GM21367 (cell line): Measurements from ENCODE around the gene ANKRD35.
"Not testable (repeated sequence)": the region's sequence is repeated elsewhere in the genome, so short reads cannot be mapped to it uniquely, and the experiment has no call there.

Source experiments
- ATAC-seq: cut with Tn5 transposase; IDR thresholded peaks from one replicate; pipeline ENCODE4 v1.9.1; 2021; ENCODE audit not compliant: unreplicated experiment

ANKRD35 gene, protein sequence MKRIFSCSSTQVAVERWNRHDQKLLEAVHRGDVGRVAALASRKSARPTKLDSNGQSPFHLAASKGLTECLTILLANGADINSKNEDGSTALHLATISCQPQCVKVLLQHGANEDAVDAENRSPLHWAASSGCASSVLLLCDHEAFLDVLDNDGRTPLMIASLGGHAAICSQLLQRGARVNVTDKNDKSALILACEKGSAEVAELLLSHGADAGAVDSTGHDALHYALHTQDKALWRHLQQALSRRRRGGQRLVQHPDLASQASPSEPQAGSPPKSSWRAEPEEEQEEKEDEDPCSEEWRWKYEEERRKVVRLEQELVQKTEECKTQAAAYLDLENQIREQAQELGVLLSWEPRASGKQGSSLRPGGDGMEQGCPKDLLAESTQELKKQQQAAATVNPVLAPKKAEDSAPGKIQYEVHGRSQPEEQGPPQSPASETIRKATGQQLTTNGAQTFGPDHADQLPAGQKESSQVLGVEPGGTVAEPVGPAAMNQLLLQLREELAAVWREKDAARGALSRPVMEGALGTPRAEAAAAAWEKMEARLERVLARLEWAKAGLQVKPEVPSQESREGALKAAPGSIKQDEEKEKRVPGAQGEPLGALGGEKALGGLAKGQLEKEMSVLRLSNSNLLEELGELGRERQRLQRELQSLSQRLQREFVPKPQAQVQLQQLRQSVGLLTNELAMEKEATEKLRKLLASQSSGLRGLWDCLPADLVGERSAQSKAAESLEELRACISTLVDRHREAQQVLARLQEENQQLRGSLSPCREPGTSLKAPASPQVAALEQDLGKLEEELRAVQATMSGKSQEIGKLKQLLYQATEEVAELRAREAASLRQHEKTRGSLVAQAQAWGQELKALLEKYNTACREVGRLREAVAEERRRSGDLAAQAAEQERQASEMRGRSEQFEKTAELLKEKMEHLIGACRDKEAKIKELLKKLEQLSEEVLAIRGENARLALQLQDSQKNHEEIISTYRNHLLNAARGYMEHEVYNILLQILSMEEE

DNA sequence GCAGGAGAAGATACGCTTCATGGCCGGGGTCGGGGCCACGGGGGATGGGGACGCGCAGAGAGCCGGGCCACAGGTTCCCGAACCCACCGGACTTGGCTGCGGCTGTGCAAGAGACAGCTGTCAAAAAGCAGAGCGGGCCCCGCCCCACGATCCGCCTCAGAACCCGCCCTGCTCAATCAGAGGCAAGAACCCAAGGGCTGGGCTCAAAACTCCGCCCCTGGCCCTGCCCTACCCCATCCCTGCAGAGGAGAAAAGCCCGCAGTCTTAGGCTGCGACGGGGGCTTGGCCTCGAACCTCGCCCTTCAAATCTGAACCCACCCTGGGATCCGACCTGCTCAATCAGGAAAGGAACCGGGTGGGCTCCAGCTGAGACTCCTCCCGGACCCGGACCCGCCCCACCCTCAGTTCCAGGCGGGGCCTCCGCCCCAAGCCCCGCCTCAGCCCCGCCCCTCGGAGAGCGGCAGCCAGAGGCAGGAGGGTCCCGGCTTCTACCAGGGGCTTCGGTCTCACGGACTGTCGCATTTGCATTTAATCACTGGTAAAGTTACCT, at the start of gene ANKRD35:
Gene ANKRD35 (minus strand): TSS at position 129 of the 550 bp plus-strand sequence. CDS start 108 bp downstream, at position 21.
- ATAC-seq, result peak; percentile 96

GRCh38 chr1:145932522-145933009, 46.9 kb upstream of the ANKRD35 start:
- ATAC-seq, result not testable (repeated sequence)

GRCh38 chr1:145927916-145928643, 42.4 kb upstream of the ANKRD35 start:
- no peak for ATAC-seq

GRCh38 chr1:145927063-145927886, 41.6 kb upstream of the ANKRD35 start, which contains the start of gene RBM8A:
Gene RBM8A, minus strand, starts transcription at chr1:145927484. Its CDS starts 58 bp downstream, at chr1:145927426.
- ATAC-seq, result peak; percentile 88

- ATAC-seq, result peak; percentile 9
Measured at GRCh38 chr1:145926686-145927062, 41.0 kb upstream of the ANKRD35 start.

- no peak for ATAC-seq
Measured at GRCh38 chr1:145922266-145922665, 36.6 kb upstream of the ANKRD35 start.

DNA sequence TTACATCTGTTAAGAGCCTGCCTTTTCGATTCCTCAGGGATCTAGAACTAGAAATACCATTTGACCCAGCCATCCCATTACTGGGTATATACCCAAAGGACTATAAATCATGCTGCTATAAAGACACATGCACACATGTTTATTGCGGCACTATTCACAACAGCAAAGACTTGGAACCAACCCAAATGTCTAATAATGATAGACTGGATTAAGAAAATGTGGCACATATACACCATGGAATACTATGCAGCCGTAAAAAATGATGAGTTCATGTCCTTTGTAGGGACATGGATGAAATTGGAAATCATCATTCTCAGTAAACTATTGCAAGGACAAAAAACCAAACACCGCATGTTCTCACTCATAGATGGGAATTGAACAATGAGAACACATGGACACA, 34.6 kb upstream of the ANKRD35 start:
- ATAC-seq, result not testable (repeated sequence)

GRCh38 chr1:145918992-145919939, 33.6 kb upstream of the ANKRD35 start:
- peak; percentile 66 for ATAC-seq

DNA sequence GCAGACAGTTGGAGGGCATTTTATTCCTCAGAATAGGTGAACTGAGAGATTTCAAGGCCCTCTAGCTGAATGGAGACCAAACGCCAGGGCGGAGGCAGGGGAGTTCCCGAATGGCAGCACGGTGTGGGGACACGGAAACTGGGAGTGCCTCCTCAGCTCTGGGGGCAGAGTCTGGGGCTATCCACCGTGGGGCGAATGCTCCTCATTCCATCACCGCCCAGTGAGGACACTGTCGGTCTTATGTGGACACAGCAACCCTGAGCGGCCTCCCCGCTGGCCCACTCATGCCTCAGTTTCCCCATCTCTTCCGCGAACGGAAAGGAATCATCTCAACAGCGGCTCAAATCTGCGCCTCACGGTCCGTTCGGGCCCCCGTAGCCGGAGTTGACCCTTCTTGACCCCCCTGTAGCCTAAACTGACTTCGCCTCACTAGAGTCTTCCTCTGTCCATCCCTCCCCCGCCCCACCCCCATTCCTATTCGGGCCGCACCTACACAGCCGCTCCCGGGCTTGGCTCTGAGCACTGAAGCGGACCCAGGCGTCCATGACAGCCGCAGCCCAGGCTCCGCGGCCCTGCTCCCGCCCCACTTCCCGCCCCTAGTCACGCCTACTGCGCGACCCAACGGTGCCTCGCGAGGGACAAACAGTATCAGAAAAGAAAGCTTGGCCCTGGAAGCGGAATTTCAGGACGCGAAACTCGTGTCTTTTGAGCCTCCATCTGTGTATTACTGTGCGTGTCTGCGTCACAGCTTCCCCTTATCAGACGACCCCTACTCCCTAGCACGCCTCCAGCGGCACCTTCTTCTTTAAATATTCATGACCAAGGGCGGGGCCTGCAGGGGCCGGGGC, 32.7 kb upstream of the ANKRD35 start, which contains the start of gene PEX11B:
Gene PEX11B (minus strand): TSS at position 574 of the 848 bp plus-strand sequence. CDS start 29 bp downstream, at position 545.
- peak; percentile 60 for ATAC-seq

- no peak for ATAC-seq
Measured at GRCh38 chr1:145917595-145917994, 31.9 kb upstream of the ANKRD35 start.

- no peak for ATAC-seq
Measured at GRCh38 chr1:145916745-145917144, 31.1 kb upstream of the ANKRD35 start.

- ATAC-seq, result no peak
Measured at GRCh38 chr1:145912128-145912641, 26.5 kb upstream of the ANKRD35 start.

DNA sequence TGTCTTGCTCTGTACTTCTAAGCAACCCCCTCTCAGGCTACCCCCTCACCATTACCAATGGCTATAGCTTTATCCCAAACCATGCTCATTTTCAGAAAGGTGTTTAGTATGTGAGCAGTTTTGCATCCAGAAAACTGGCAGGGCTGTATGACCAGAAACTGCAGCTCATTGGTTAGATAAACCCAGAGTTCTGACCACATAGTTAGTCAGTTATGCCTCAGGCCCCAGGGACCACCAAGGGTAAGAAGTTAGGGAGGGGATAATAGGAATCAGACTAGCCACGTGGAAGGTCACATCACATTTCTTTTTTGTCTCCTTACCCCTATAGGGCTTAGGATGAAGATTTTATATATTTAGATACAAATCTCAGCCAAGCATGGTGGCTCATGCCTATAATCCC, 23.0 kb upstream of the ANKRD35 start:
- ATAC-seq, result no peak

GRCh38 chr1:145906954-145907753, 21.5 kb upstream of the ANKRD35 start:
- ATAC-seq, result no peak

DNA sequence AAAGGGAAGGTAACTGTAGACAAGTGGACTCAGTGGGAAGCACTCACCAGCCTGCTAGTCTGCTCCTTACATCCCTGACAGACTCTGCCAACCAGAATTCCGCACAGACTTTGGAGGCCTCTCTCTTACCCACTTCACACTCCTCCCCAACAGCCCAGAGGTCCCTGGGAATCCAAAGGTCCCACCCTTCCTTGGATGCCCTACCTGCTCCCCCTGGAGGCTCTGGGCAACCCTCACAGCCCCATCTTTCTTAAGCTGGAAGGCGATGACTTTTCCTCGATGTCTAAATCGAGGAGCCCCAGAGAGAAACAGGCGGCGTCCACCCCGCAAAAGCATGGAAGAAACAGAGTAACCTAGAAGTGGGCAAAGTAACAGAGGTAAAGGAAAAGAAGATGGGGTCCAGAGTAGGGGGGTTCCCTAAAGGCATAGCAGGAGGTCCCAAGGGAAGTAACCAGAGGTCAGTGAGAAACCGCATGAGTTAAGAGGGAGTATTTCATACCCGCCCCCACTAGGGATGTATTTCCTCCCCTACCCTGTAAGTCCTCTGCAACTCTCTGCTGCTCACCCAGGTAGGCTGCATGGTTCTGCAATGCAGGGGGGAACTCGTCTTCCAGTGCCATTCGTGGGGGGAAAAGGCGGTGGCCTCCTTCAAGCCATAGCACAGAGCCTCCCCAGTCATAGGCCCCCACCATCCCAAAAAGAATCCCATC, 15.8 kb upstream of the ANKRD35 start:
- ATAC-seq, result no peak

DNA sequence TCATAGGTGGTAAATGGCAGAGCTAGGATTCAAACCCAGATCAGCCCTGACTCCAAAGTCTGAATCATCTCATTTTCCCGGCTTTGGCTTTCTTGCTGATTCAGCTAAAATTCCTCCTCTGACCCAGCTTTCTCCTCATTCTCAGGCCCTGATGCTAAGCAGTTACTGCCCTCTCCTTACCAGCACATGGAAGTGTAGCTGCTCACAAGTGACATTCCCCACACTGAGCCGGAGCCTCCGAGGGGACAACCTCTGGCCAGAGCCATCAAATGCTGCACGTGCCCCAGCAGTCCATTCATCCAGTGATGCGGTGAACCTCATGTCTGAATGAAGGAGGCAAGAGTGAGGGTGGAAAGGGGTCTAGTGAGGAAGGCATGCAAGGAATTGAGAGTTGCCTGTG, 13.1 kb upstream of the ANKRD35 start:
- ATAC-seq, result no peak
